Fibroblast of lung (primary cell): Measurements from ENCODE around the gene HNRNPM.

Experiments
- CTCF ChIP-seq, 2 donors: IDR thresholded peaks in 1 of 2; conservative IDR thresholded peaks in 1 of 2; 1 replicate in 1 of 2; 2 replicates in 1 of 2; pipeline ENCODE4 v1.5.1; 2011 to 2012; ENCODE audit warnings: low read length in 2 of 2, control low read depth in 1 of 2, inconsistent platforms in 1 of 2, low read depth in 1 of 2, mild to moderate bottlenecking in 1 of 2
- EZH2 ChIP-seq: IDR thresholded peaks from 2 replicates; pipeline ENCODE4 v1.5.1; 2012; ENCODE audit warnings: low read length, control low read depth, mild to moderate bottlenecking; ENCODE audit errors: missing control alignments

DNA sequence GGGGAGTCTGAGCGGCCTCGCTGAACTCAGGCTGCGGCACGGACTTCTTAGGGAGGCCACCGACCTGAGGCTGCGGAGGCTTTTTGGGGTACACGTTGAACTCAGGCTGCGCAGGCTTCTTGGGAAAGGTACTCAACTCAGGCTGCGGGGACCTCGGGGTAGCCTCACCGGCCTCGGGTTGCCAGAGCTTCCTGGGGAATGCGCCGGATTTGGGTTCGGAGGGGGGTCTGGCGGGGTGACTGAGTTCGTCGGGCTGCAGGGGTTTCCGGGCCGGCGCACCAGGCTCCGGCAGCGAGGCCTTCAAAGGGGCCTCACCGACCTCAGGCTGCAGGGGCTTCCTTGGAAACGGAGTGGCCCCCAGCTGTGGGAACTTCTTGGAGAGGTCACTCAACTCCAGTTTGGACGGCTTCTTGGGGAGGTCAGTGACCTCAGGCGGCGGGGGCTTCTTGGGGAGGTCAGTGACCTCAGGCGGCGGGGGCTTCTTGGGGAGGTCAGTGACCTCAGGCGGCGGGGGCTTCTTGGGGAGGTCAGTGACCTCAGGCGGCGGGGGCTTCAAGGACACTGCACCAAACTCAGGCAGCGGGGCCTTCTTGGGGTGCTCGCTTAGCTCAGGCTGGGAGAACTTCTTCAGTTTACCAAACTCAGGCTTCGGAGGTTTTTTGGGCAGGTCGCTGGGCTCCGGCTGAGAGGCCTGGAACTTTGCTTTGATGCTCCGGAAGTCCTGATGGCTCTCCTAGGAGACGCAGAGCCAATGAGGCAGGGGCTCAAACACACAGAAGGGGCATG is 54.5 kb downstream of the HNRNPM start:
- TF ChIP-seq CTCF (conservative IDR thresholded peaks at IDR 0.05 in 1 of 2, IDR thresholded peaks at IDR 0.05 in 1 of 2; ENCODE audit: low read depth in 1 of 2, low read length in 2 of 2) (no peak), EZH2 (no peak)
